ENCODE results near the gene SEMA3B.

Gene SEMA3B

GRCh38 chr3:50258979-50259378 lies 10.0 kb upstream of the SEMA3B start:
- no peak overlapping the region for H3K4me3 ChIP-seq (ENCODE audit: low read depth, low read length)
- no peaks in the 10 kb centered on the region for H3K9me3 ChIP-seq (ENCODE audit: control insufficient read depth, insufficient read depth, low read depth, low read length)
- TF ChIP-seq WT1 (tag by site-specific recombination; IDR thresholded peaks at IDR 0.05), result no peak
- TF ChIP-seq ZNF660 (tag by site-specific recombination; IDR thresholded peaks at IDR 0.05), result no peak
- no peak for TF ChIP-seq ZNF37A (tag by site-specific recombination; IDR thresholded peaks at IDR 0.05)
- TF ChIP-seq KLF1 (tag by site-specific recombination; IDR thresholded peaks at IDR 0.05), result peak; percentile 32; the same call in 1 of the 2 replicates
- peak; percentile 36; the same call in 1 of the 2 replicates for TF ChIP-seq GLIS2 (tag by site-specific recombination; IDR thresholded peaks at IDR 0.05)
- TF ChIP-seq ZNF341 (tag by site-specific recombination; IDR thresholded peaks at IDR 0.05; ENCODE audit: low read depth), result peak; percentile 70
- no peak for TF ChIP-seq KLF16 (tag by site-specific recombination; IDR thresholded peaks at IDR 0.05)
- no peaks in the 10 kb centered on the region; the same call in 1 of the 2 replicates for H3K4me1 ChIP-seq (ENCODE audit: control insufficient read depth, insufficient read depth, low read length)
- peak overlapping the region; percentile 31; the same call in 1 of the 2 replicates for H3K27ac ChIP-seq (ENCODE audit: extremely low read depth, low read depth, low read length)
- ChIA-PET CTCF (interaction anchor here (0.6 to 3.9 kb wide), 11 partner anchors 11 to 135 kb away, joined by 3 to 49 read pairs (median 3); partner anchors contain the start of gene GNAI2), POLR2A (interaction anchor here (0.6 kb wide), 2 partner anchors 22 to 41 kb away, joined by 4 read pairs; no protein-coding TSS in a partner anchor)
- H3K36me3 ChIP-seq (ENCODE audit: control insufficient read depth in 2 of 2, insufficient read depth in 1 of 2, low read length in 2 of 2), result peaks cover 5 to 29% of the 10 kb centered on the region in 2 experiments

- CTCF ChIA-PET, result interaction anchor here (0.6 to 3.9 kb wide), 16 partner anchors 11 to 134 kb away, joined by 3 to 49 read pairs (median 4); partner anchors contain the start of gene GNAI2
- POLR2A ChIA-PET, result interaction anchor here (1.5 kb wide), 1 partner anchor 68 kb away, joined by 5 read pairs; the partner anchor contains the start of gene TUSC2
- H3K4me3 ChIP-seq (ENCODE audit: low read depth, low read length), result no peak overlapping the region
- peak overlapping the region; percentile 86; the same call in 1 of the 2 replicates for H3K27ac ChIP-seq (ENCODE audit: extremely low read depth, low read depth, low read length)
- TF ChIP-seq SCRT2 (tag by site-specific recombination; IDR thresholded peaks at IDR 0.05) (peak; percentile 47), BCL11B (tag by site-specific recombination; IDR thresholded peaks at IDR 0.05; ENCODE audit: low read depth) (no peak)
- H3K4me1 ChIP-seq (ENCODE audit: control insufficient read depth, insufficient read depth, low read length), result no peaks in the 10 kb centered on the region; the same call in 1 of the 2 replicates
- no peaks in the 10 kb centered on the region for H3K9me3 ChIP-seq (ENCODE audit: control insufficient read depth, insufficient read depth, low read depth, low read length)
- peaks cover 5 to 27% of the 10 kb centered on the region in 2 experiments for H3K36me3 ChIP-seq (ENCODE audit: control insufficient read depth in 2 of 2, insufficient read depth in 1 of 2, low read length in 2 of 2)
Observed at GRCh38 chr3:50259432-50260026, 9.4 kb upstream of the SEMA3B start.

- peaks cover 5 to 26% of the 10 kb centered on the region in 2 experiments for H3K36me3 ChIP-seq (ENCODE audit: control insufficient read depth in 2 of 2, insufficient read depth in 1 of 2, low read length in 2 of 2)
- no peaks in the 10 kb centered on the region for H3K9me3 ChIP-seq (ENCODE audit: control insufficient read depth, insufficient read depth, low read depth, low read length)
- peak overlapping the region; percentile 36 for H3K4me3 ChIP-seq (ENCODE audit: low read depth, low read length)
- peak overlapping the region; percentile 86 for H3K27ac ChIP-seq (ENCODE audit: extremely low read depth, low read depth, low read length)
- H3K4me1 ChIP-seq (ENCODE audit: control insufficient read depth, insufficient read depth, low read length), result peaks cover 3% of the 10 kb centered on the region; the same call in 1 of the 2 replicates
- CTCF ChIA-PET, result interaction anchor here (0.7 to 3.9 kb wide), 12 partner anchors 11 to 67 kb away, joined by 3 to 49 read pairs (median 4); partner anchors contain the start of gene HYAL2
- POLR2A ChIA-PET, result interaction anchor here (1.5 kb wide), 1 partner anchor 68 kb away, joined by 5 read pairs; the partner anchor contains the start of gene TUSC2
- TF ChIP-seq PRDM6 (tag by site-specific recombination; IDR thresholded peaks at IDR 0.05) (no peak), HIC1 (tag by site-specific recombination; IDR thresholded peaks at IDR 0.05) (peak; percentile 81), BCL11A (tag by site-specific recombination; IDR thresholded peaks at IDR 0.05; ENCODE audit: low read depth) (no peak), ZNF398 (tag by site-specific recombination; IDR thresholded peaks at IDR 0.05) (peak; percentile 55; the same call in 1 of the 2 replicates), ZSCAN18 (tag by site-specific recombination; IDR thresholded peaks at IDR 0.05) (no peak), ZBTB8A (tag by site-specific recombination; IDR thresholded peaks at IDR 0.05) (peak; percentile 42; the same call in 1 of the 2 replicates), ZNF513 (tag by site-specific recombination; IDR thresholded peaks at IDR 0.05) (no peak), KLF10 (tag by site-specific recombination; IDR thresholded peaks at IDR 0.05) (0 out of 2 replicates have a peak, but pooled peaks have one; percentile 20), ZNF776 (tag by site-specific recombination; IDR thresholded peaks at IDR 0.05; ENCODE audit: borderline replicate concordance) (no peak)
Observed at GRCh38 chr3:50260027-50260941, 8.7 kb upstream of the SEMA3B start.
